KOPT-K1 (cell line): ENCODE measurements around the gene ZNF512.
A peak's percentile ranks its signal among the peaks of the same experiment; 100 is the strongest.

Experiments
- H3K27ac ChIP-seq: fragments of 200-600 bp; sonication (generic); 2 replicates; pipeline ENCODE4 v1.5.1; 2016; ENCODE audit warnings: antibody characterized with exemption, mild to moderate bottlenecking, low read depth, low read length; ENCODE audit not compliant: poor library complexity, severe bottlenecking
- H3K36me3 ChIP-seq: fragments of 200-600 bp; sonication (generic); 2 replicates; pipeline ENCODE4 v1.5.1; 2017; ENCODE audit warnings: antibody characterized with exemption, mild to moderate bottlenecking, low read length, moderate library complexity; ENCODE audit not compliant: insufficient read depth
- H3K9me3 ChIP-seq: fragments of 200-600 bp; sonication (generic); 2 replicates; pipeline ENCODE4 v1.5.1; 2017; ENCODE audit warnings: antibody characterized with exemption, low read length, mild to moderate bottlenecking; ENCODE audit not compliant: insufficient read depth, poor library complexity, severe bottlenecking

Gene ZNF512

DNA sequence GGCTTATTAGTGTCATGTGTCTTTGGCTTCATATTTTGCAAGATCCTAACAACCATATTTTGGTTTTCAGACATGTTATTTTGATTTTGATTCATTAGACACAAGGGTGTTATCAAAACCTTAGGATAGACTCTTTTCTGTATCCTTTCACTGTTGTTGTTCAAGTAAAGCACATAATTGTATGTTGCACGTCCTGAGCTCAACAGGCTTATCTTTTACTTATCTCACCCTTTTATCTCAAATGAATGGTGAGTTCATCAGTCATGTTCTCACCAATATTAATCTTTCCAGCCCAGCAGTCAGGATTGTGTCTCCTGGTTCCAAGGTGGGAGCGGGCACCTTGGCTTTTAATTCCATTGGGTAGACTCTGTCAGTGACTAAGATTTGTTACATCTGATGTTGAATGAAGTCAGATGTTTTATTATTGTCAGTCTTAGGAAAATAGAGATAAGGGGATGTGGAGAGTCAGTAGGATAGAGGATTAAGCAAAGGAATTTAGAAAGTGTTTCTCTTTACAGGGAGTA lies 57.9 kb downstream of the ZNF512 start:
- Histone ChIP-seq H3K36me3 (peaks cover 89% of the 10 kb centered on the region), H3K9me3 (no peaks in the 10 kb centered on the region), H3K27ac (no peak overlapping the region)

GRCh38 chr2:27645197-27645596 lies 62.4 kb downstream of the ZNF512 start:
- Histone ChIP-seq H3K9me3 (no peaks in the 10 kb centered on the region), H3K36me3 (peaks cover 94% of the 10 kb centered on the region), H3K27ac (no peak overlapping the region)

- H3K9me3 ChIP-seq: no peaks in the 10 kb centered on the region
- H3K27ac ChIP-seq: no peak overlapping the region
- H3K36me3 ChIP-seq: peaks cover 93% of the 10 kb centered on the region
Measured at GRCh38 chr2:27647289-27647688, 64.4 kb downstream of the ZNF512 start.

- Histone ChIP-seq H3K27ac (no peak overlapping the region), H3K9me3 (no peaks in the 10 kb centered on the region), H3K36me3 (peaks cover 93% of the 10 kb centered on the region)
Measured at GRCh38 chr2:27647737-27648136, 64.9 kb downstream of the ZNF512 start.

DNA sequence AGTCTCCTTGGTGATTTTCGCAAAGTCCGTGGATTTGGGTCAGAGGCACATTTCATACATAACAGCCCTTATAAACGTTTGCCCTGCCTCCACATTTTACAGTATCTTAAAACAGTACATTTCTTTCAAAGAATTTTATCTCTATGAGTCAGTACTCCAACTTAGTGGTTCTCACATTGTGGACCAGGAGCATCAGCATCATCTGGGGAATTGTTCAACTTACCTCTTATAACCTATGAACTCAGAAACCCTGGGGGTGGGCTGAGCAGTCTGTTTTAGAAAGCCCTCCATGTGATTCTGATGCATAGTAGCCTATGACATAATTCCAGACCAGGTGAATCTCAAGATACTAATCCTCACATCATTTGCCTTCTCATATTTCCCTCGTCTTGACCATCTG lies 68.2 kb downstream of the ZNF512 start:
- H3K36me3 ChIP-seq: peaks cover 99% of the 10 kb centered on the region
- H3K9me3 ChIP-seq: no peaks in the 10 kb centered on the region
- H3K27ac ChIP-seq: no peak overlapping the region

DNA sequence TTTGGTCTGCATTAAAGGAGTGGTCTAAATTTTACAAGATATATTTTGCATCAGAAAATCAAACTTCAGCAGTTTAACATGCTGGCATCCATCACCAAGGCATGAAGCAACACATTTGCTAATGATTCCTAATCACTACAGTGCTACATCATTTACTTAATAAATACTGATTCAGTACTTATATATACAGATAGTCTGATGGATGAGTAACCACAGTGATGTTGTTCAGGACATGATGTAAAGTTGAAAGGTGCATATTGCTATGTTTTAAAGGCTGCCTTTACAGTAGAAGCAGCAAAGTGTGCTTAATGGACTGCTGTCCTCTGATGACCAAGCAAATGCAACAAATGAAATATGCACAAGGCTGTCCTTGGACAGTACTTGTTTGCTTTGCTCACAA lies 69.5 kb downstream of the ZNF512 start:
- H3K9me3 ChIP-seq: no peaks in the 10 kb centered on the region
- H3K27ac ChIP-seq: no peak overlapping the region
- H3K36me3 ChIP-seq: peaks cover 99% of the 10 kb centered on the region

DNA sequence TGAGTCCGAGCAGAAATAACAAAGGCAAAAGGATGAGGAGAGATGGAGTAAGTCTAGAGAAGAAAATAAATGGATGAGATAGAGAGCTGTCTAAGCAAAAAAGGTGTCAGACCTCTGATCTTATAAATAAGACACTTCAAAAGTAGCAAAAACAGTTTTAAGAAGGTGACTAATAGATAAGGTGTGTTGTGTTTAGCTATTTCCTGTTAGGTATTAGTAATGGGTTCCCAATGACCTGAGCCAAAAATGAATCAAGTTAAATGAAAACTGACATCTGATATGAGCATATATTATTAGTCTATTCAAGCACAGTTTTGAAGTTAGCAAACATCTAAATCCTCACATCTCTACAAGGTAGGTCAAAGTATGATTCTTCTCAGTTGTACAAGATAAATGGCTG lies 69.9 kb downstream of the ZNF512 start:
- no peak overlapping the region for H3K27ac ChIP-seq
- H3K36me3 ChIP-seq: peaks cover 99% of the 10 kb centered on the region
- H3K9me3 ChIP-seq: no peaks in the 10 kb centered on the region

DNA sequence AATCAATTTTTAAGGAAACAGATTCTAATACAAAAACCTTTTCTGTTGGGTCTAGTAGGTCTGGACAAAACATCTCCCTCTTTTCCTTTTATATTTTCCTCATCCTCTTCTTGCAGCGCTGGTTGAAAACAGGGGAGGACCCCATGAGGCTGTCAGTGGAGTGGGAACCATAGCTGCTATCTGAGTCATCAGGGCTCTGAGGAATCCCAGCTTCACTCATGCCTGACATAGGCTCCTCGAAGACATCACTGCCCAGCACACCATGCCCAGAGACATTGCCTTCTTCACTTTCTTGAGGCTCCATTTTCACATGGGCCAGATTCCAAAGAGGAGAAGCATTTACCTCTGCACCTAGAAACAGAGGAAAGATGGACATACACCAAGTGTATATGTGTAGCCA lies 70.6 kb downstream of the ZNF512 start:
- H3K27ac ChIP-seq: no peak overlapping the region
- H3K9me3 ChIP-seq: no peaks in the 10 kb centered on the region
- peaks cover 99% of the 10 kb centered on the region for H3K36me3 ChIP-seq

DNA sequence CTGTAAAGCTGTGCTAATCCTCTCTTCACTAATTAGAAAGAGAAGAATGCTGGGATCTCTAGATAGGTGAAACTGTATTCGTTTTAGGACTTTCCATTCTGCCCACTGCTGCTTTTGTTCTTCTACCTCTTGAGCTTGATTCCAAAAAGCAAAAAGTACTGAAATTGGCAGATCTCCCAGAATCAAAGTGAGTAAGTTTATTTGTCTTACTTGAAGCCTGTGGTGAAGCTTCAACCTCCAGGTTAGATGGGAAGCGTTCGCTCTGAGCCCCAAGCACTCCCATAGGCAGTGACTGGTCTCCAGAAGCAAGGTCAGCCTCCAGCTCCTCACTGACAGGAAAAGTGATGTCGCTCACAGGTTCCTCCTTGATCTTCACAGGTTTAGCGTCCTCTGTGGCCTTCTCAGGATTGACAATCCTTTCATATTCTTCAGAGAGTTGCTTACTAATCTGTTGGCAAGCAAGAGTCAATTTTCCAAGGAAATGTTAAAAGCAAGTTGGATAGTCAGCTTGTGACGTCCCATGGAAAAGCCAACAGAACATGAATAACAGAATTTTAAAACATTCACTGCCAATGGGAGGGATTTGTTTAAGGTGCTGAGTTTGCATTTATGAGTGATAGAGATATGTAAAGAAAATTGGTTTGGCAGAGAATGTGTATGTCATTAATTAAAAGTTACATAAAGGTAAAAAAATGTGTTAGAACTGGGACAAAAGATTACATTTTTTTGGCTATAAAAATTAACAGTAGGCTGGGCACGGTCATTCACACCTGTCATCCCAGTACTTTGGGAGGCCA lies 72.5 kb downstream of the ZNF512 start:
- H3K36me3 ChIP-seq: peaks cover 99% of the 10 kb centered on the region
- no peak overlapping the region for H3K27ac ChIP-seq
- no peaks in the 10 kb centered on the region for H3K9me3 ChIP-seq

DNA sequence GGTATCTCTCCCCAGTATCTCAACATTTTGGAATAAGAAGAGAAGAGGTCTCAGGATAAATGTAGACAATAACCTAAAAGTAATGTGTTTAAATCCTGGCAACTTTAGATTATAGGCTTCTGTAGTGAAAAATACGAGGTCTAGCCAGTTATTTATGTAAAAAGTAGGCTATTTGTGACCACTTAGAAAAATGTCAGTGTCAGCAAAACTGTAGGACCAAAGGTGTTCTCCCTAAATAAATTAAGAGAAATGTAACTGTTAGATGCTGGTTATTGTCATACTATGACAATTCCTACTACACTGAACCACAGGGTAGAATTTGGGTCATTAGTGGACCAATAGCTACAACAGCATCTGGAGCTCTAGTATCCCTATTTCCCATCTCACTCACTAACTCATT lies 78.5 kb downstream of the ZNF512 start:
- H3K36me3 ChIP-seq: peaks cover 58% of the 10 kb centered on the region
- no peaks in the 10 kb centered on the region for H3K9me3 ChIP-seq
- H3K27ac ChIP-seq: no peak overlapping the region

- Histone ChIP-seq H3K36me3 (peaks cover 50% of the 10 kb centered on the region), H3K9me3 (no peaks in the 10 kb centered on the region), H3K27ac (peak within 1 kb of the TSS; percentile 81)
Measured at GRCh38 chr2:27663285-27664153, 80.7 kb downstream of the ZNF512 start, which contains the start of the genes SLC4A1AP and SUPT7L. Gene SLC4A1AP (plus strand): TSS chr2:27663889. CDS start chr2:27663915, 26 bp downstream. Gene SUPT7L (minus strand): TSS chr2:27663614. CDS start chr2:27662192, 1,422 bp downstream.

DNA sequence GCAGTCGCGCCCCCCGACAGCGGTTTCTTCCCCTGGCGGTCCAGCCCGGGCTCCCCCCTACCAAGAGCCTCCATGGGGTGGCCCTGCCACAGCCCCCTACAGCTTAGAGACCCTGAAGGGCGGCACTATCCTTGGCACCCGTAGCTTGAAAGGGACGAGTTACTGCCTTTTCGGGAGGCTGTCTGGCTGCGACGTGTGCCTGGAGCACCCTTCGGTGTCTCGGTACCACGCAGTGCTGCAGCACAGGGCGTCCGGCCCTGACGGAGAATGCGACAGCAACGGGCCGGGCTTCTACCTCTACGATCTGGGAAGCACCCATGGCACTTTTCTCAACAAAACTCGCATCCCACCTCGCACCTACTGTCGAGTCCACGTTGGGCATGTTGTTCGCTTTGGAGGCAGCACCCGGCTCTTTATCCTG lies 81.3 kb downstream of the ZNF512 start:
- peak overlapping the region; percentile 81 for H3K27ac ChIP-seq

DNA sequence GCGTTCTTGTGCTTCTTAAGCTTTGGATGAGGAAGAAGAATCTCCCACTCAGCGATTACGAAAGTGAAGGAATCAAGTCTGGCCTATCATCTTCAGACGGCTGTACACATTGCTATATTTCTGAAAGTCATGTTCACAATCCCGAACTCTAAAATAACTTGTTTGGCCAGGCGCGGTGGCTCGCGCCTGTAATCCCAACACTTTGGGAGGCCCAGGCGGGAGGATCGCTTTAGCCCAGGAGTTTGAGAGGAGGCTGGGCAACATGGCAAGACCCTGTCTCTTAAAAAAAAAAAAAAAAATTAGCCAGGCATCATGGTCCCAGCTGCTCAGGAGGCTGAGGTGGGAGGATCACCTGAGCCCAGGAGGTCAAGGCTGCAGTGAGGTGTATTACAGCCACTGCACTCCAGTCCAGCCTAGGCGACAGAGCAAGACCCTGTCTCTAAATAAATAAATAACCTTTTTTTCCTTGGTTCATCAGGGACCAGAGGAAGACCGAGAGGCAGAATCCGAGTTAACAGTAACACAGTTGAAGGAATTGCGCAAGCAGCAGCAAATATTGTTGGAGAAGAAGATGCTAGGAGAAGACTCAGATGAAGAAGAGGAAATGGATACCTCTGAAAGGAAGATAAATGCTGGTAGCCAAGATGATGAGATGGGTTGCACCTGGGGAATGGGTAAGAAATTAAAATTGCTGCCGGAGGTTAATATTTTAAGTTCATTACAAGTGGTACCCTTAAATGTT lies 82.0 kb downstream of the ZNF512 start:
- Histone ChIP-seq H3K27ac (peak overlapping the region; percentile 81), H3K9me3 (no peaks in the 10 kb centered on the region), H3K36me3 (peaks cover 49% of the 10 kb centered on the region)

More for the DNA sequence above, 81.3 kb downstream of the ZNF512 start:
- Histone ChIP-seq H3K9me3 (no peaks in the 10 kb centered on the region), H3K36me3 (peaks cover 50% of the 10 kb centered on the region)

- Histone ChIP-seq H3K27ac (no peak overlapping the region), H3K36me3 (peaks cover 38% of the 10 kb centered on the region), H3K9me3 (no peaks in the 10 kb centered on the region)
Measured at GRCh38 chr2:27667446-27667845, 84.6 kb downstream of the ZNF512 start.
